ENCODE data around the gene MB21D2.

GRCh38 chr3:192817506-192817905, 100.2 kb downstream of the MB21D2 start:
- TF ChIP-seq, protein P1, sequence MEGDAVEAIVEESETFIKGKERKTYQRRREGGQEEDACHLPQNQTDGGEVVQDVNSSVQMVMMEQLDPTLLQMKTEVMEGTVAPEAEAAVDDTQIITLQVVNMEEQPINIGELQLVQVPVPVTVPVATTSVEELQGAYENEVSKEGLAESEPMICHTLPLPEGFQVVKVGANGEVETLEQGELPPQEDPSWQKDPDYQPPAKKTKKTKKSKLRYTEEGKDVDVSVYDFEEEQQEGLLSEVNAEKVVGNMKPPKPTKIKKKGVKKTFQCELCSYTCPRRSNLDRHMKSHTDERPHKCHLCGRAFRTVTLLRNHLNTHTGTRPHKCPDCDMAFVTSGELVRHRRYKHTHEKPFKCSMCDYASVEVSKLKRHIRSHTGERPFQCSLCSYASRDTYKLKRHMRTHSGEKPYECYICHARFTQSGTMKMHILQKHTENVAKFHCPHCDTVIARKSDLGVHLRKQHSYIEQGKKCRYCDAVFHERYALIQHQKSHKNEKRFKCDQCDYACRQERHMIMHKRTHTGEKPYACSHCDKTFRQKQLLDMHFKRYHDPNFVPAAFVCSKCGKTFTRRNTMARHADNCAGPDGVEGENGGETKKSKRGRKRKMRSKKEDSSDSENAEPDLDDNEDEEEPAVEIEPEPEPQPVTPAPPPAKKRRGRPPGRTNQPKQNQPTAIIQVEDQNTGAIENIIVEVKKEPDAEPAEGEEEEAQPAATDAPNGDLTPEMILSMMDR (IDR thresholded peaks at IDR 0.05), result no peak
- no peak for TF ChIP-seq POLR2A (IDR thresholded peaks at IDR 0.05)
- TF ChIP-seq EP300 (IDR thresholded peaks at IDR 0.05), result no peak
